GM19467 (cell line): Measurements from ENCODE around the gene TBC1D8.

Source experiments
- ATAC-seq: cut with Tn5 transposase; IDR thresholded peaks from one replicate; pipeline ENCODE4 v1.9.1; 2021; ENCODE audit warnings: mild to moderate bottlenecking, moderate library complexity; ENCODE audit not compliant: unreplicated experiment

The TBC1D8 gene

GRCh38 chr2:101113441-101114267 lies 37.5 kb downstream of the TBC1D8 start:
- no peak for ATAC-seq

GRCh38 chr2:101112772-101113157 lies 38.4 kb downstream of the TBC1D8 start:
- ATAC-seq, result no peak

- no peak for ATAC-seq
Observed at GRCh38 chr2:101111917-101112771, 39.0 kb downstream of the TBC1D8 start.

- no peak for ATAC-seq
Observed at GRCh38 chr2:101111262-101111838, 39.8 kb downstream of the TBC1D8 start.

- no peak for ATAC-seq
Observed at GRCh38 chr2:101109451-101110118, 41.6 kb downstream of the TBC1D8 start.

GRCh38 chr2:101108357-101108756 lies 42.8 kb downstream of the TBC1D8 start:
- no peak for ATAC-seq

GRCh38 chr2:101107241-101107640 lies 43.9 kb downstream of the TBC1D8 start:
- no peak for ATAC-seq

GRCh38 chr2:101106453-101107181 lies 44.6 kb downstream of the TBC1D8 start:
- ATAC-seq, result no peak

GRCh38 chr2:101105654-101106053 lies 45.5 kb downstream of the TBC1D8 start:
- ATAC-seq, result no peak

- ATAC-seq, result no peak
Observed at GRCh38 chr2:101097638-101098037, 53.5 kb downstream of the TBC1D8 start.

- ATAC-seq, result no peak
Observed at GRCh38 chr2:101096619-101097142, 54.5 kb downstream of the TBC1D8 start.

- no peak for ATAC-seq
Observed at GRCh38 chr2:101094351-101094750, 56.8 kb downstream of the TBC1D8 start.

- no peak for ATAC-seq
Observed at GRCh38 chr2:101089942-101090799, 61.0 kb downstream of the TBC1D8 start.

GRCh38 chr2:101089419-101089818 lies 61.8 kb downstream of the TBC1D8 start:
- ATAC-seq, result peak; percentile 72

- no peak for ATAC-seq
Observed at GRCh38 chr2:101087638-101088037, 63.5 kb downstream of the TBC1D8 start.

GRCh38 chr2:101083613-101084012 lies 67.6 kb downstream of the TBC1D8 start:
- ATAC-seq, result no peak

GRCh38 chr2:101082998-101083397 lies 68.2 kb downstream of the TBC1D8 start:
- ATAC-seq, result no peak

GRCh38 chr2:101081375-101081907 lies 69.7 kb downstream of the TBC1D8 start:
- ATAC-seq, result no peak
